H1 (cell line): ENCODE measurements around the gene ANXA4. TPM values are rescaled to one million over a fixed set of nuclear protein-coding genes. Genes with fewer than 3 reads are reported as not detected.
A peak's percentile ranks its signal among the peaks of the same experiment; 100 is the strongest.

Source experiments
- CTCF ChIP-seq, 3 experiments: IDR thresholded peaks; 1 replicate in 2 of 3; 2 replicates in 1 of 3; pipeline versions ENCODE4 v1.5.1 to v1.6.1; 2011; ENCODE audit warnings: low read length in 3 of 3, mild to moderate bottlenecking in 3 of 3, inconsistent platforms in 2 of 3, low read depth in 1 of 3, moderate library complexity in 1 of 3; ENCODE audit not compliant: insufficient read depth in 1 of 3; ENCODE audit errors: control extremely low read depth in 1 of 3
- EGR1 ChIP-seq: IDR thresholded peaks from 2 replicates; pipeline ENCODE4 v1.6.1; 2011; ENCODE audit warnings: low read depth, low read length, borderline replicate concordance
- EP300 ChIP-seq, 2 experiments: IDR thresholded peaks; 1 replicate in 1 of 2; 2 replicates in 1 of 2; pipeline ENCODE4 v1.6.1; 2011 to 2012; ENCODE audit warnings: low read depth in 2 of 2, low read length in 2 of 2, mild to moderate bottlenecking in 2 of 2, borderline replicate concordance in 1 of 2, inconsistent platforms in 1 of 2, moderate library complexity in 1 of 2
- GABPA ChIP-seq: IDR thresholded peaks from 2 replicates; pipeline ENCODE4 v1.6.1; 2011; ENCODE audit warnings: mild to moderate bottlenecking, low read length, moderate library complexity, borderline replicate concordance; ENCODE audit not compliant: insufficient read depth
- HDAC2 ChIP-seq, 2 experiments: fragments of 300-600 bp in 1 of 2; sonication (generic) in 1 of 2; IDR thresholded peaks; 2 replicates each; pipeline ENCODE4 v1.6.1; 2011 to 2012; ENCODE audit warnings: low read depth in 2 of 2, low read length in 2 of 2, mild to moderate bottlenecking in 2 of 2, moderate library complexity in 2 of 2, borderline replicate concordance in 1 of 2, inconsistent platforms in 1 of 2
- JUN ChIP-seq: IDR thresholded peaks from 2 replicates; pipeline ENCODE4 v1.6.1; 2011; ENCODE audit warnings: low read depth, mild to moderate bottlenecking, improper control_type of control experiment, low read length
- JUND ChIP-seq: IDR thresholded peaks from 2 replicates; pipeline ENCODE4 v1.6.1; 2011; ENCODE audit warnings: mild to moderate bottlenecking, improper control_type of control experiment, low read length
- MAFK ChIP-seq: IDR thresholded peaks from 2 replicates; pipeline ENCODE4 v1.6.1; 2012; ENCODE audit warnings: low read depth, mild to moderate bottlenecking, improper control_type of control experiment, low read length
- NANOG ChIP-seq: IDR thresholded peaks from 2 replicates; pipeline ENCODE4 v1.6.1; 2011; ENCODE audit warnings: low read length, low read depth, mild to moderate bottlenecking, inconsistent platforms; ENCODE audit not compliant: insufficient read depth, poor library complexity, severe bottlenecking
- NRF1 ChIP-seq: IDR thresholded peaks from 2 replicates; pipeline ENCODE4 v1.6.1; 2011; ENCODE audit warnings: mild to moderate bottlenecking, low read depth, low read length, improper control_type of control experiment
- POU5F1 ChIP-seq: IDR thresholded peaks from 2 replicates; pipeline ENCODE4 v1.6.1; 2011; ENCODE audit warnings: low read depth, mild to moderate bottlenecking, low read length, moderate library complexity
- RXRA ChIP-seq: IDR thresholded peaks from 2 replicates; pipeline ENCODE4 v1.6.1; 2011; ENCODE audit warnings: low read depth, mild to moderate bottlenecking, low read length, moderate library complexity; ENCODE audit not compliant: insufficient read depth
- SIN3A ChIP-seq, 2 experiments: IDR thresholded peaks in 1 of 2; conservative IDR thresholded peaks in 1 of 2; 2 replicates each; pipeline ENCODE4 v1.6.1; 2011 to 2012; ENCODE audit warnings: low read length in 2 of 2, improper control_type of control experiment in 1 of 2, low read depth in 1 of 2, mild to moderate bottlenecking in 1 of 2
- SP2 ChIP-seq: IDR thresholded peaks from 2 replicates; pipeline ENCODE4 v1.6.1; 2012; ENCODE audit warnings: mild to moderate bottlenecking, low read length, inconsistent platforms
- SRF ChIP-seq: IDR thresholded peaks from 2 replicates; pipeline ENCODE4 v1.6.1; 2011; ENCODE audit warnings: mild to moderate bottlenecking, low read depth, low read length, moderate library complexity
- TAF1 ChIP-seq: IDR thresholded peaks from 2 replicates; pipeline ENCODE4 v1.6.1; 2011; ENCODE audit warnings: mild to moderate bottlenecking, low read depth, low read length
- TBP ChIP-seq: IDR thresholded peaks from 2 replicates; pipeline ENCODE4 v1.6.1; 2011; ENCODE audit warnings: low read depth, low read length, improper control_type of control experiment
- TEAD4 ChIP-seq: IDR thresholded peaks from 2 replicates; pipeline ENCODE4 v1.6.1; 2012; ENCODE audit warnings: low read depth, low read length, inconsistent platforms, mixed read lengths
- polyA plus RNA-seq, 7 experiments: library from polyadenylated mRNA; depleted of rRNA in 3 of 7; stranded (reverse) in 5 of 7; unstranded in 2 of 7; fragments of >200 nt in 5 of 7; fragments of 200-250 nt in 2 of 7; gene quantifications; 1 replicate in 5 of 7; 2 replicates in 1 of 7; 4 replicates in 1 of 7; pipeline versions ENCODE4 v1.2.1 to v1.2.3, GENCODE V29; 2011 to 2013; ENCODE audit warnings: missing spikeins in 2 of 7, mixed read lengths in 2 of 7
- total RNA-seq: library from RNA; stranded (reverse); fragmentation: NEBNext Ultra II Directional; extraction: Animal tissue kit (Norgen Biotek cat#: 25700); gene quantifications from 2 replicates; pipeline ENCODE4 v1.2.1, GENCODE V29; 2021
- TF ChIP-seq, protein P1 (sequence below): IDR thresholded peaks from 2 replicates; pipeline ENCODE4 v1.6.1; 2011; ENCODE audit warnings: low read length, improper control_type of control experiment

The ANXA4 gene
- total and polyA plus RNA-seq, 2 of the 8 experiments (the other 6 are each of a cell fraction or from before 2014, with no cell fraction given), result 9.4 to 17.6 TPM

GRCh38 chr2:69717861-69718273 is 24.1 kb upstream of the ANXA4 start (continued):
- TF ChIP-seq, protein P1, sequence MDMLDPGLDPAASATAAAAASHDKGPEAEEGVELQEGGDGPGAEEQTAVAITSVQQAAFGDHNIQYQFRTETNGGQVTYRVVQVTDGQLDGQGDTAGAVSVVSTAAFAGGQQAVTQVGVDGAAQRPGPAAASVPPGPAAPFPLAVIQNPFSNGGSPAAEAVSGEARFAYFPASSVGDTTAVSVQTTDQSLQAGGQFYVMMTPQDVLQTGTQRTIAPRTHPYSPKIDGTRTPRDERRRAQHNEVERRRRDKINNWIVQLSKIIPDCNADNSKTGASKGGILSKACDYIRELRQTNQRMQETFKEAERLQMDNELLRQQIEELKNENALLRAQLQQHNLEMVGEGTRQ, result no peak
- peak; percentile 91 for TF ChIP-seq NANOG
- peak; percentile 78; the same call in 1 of the 2 replicates for TF ChIP-seq TEAD4
- no peak for TF ChIP-seq SP2
- TF ChIP-seq NRF1, result no peak
- peak; percentile 90 for TF ChIP-seq POU5F1
- TF ChIP-seq RXRA, result 0 out of 2 replicates have a peak, but pooled peaks have one; percentile 65
- TF ChIP-seq HDAC2 (IDR thresholded peaks at IDR 0.05; ENCODE audit: borderline replicate concordance in 1 of 2, low read depth in 2 of 2, low read length in 2 of 2), result peak; percentile 94 to 96; a peak in 2 of 4 replicates
- TF ChIP-seq MAFK, result no peak
- TF ChIP-seq JUND, result peak; percentile 22; the same call in 1 of the 2 replicates
- peak in 1 of 2 experiments; percentile 91; a peak in 1 of 3 replicates for TF ChIP-seq EP300 (IDR thresholded peaks at IDR 0.05; ENCODE audit: borderline replicate concordance in 1 of 2, low read depth in 2 of 2, low read length in 2 of 2)
- no peak for TF ChIP-seq JUN
- TF ChIP-seq CTCF (IDR thresholded peaks at IDR 0.05; ENCODE audit: control extremely low read depth in 1 of 3, insufficient read depth in 1 of 3, low read depth in 1 of 3, low read length in 3 of 3), result 0 out of 4 replicates have a peak, but pooled peaks of 1 of the 3 experiments have one; percentile 0
- TF ChIP-seq SIN3A (conservative IDR thresholded peaks at IDR 0.05 in 1 of 2, IDR thresholded peaks at IDR 0.05 in 1 of 2; ENCODE audit: low read depth in 1 of 2, low read length in 2 of 2), result peak; percentile 75 to 76; a peak in 2 of 4 replicates
- peak; percentile 57; the same call in 1 of the 2 replicates for TF ChIP-seq EGR1
- TF ChIP-seq TBP, result no peak
- TF ChIP-seq GABPA, result no peak
- no peak for TF ChIP-seq SRF
- TF ChIP-seq TAF1, result peak; percentile 24; the same call in 1 of the 2 replicates
